ENCODE results near the gene AIF1.
"Not testable (repeated sequence)": the region's sequence is repeated elsewhere in the genome, so short reads cannot be mapped to it uniquely, and the experiment has no call there.

The AIF1 gene

DNA sequence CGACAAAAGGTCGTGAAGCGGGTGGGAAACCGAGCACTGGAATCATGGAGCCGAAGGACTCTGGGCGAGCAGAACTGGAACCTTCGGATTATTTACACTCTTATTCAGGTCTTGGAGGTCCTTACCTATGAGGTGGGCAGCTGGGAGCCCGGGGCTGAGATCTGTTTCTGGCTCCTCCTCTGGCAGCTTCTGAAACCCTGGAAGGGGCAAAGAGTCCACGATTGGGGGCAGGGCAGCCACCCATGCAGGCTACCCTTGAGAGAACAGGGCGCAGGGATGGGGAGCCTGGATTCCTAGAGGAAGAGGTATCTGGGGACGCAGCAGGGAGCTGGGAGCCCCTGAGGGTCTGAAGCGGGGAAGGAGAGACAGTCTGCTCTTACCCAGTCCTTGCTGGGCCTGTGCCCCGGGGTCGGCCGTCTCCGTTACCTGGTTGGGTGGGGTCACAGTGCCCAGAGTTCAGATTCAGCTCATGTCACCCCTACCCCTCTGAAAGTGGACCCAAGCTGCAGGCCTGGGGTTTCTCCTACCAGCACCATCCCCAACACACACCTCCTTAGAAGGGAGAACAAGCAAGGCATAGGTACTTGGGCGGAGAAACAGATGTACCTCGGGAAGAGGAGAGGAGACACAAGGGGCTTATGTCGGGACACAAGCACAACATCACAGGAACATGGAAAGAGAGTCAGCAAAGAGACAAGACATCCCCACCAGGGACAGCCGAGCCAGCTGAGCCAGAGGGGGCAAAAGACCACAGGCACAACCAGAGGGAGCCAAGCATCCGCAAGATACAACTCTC is 33.4 kb upstream of the AIF1 start:
- no peak for DNase-seq

DNA sequence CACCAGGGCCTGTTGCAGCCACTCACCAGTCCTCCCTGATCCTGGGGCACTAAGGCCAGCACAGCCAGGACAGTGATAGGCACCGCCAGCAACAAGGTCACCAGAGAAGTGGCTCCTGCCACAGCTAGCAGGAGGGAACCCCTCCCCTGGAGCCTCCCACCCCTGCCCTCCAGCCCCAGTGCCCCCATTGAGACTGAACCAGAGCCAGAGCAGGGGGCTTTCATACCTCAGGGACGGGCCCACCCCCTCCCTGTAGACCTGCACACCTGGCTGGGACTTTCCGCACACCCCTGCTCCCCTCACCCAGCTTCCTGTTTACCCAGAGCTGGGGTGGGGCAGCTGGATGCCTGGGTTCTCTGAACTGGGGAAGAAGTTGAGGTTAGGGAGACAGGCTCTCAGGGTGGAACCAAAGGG is 32.8 kb upstream of the AIF1 start, which contains the start of gene LTB:
TSS of gene LTB (minus strand) at position 195 of the 414 bp plus-strand sequence. CDS start at position 188, 7 bp downstream.
- DNase-seq = no peak

GRCh38 chr6:31585491-31585890 is 29.5 kb upstream of the AIF1 start:
- DNase-seq = no peak

DNA sequence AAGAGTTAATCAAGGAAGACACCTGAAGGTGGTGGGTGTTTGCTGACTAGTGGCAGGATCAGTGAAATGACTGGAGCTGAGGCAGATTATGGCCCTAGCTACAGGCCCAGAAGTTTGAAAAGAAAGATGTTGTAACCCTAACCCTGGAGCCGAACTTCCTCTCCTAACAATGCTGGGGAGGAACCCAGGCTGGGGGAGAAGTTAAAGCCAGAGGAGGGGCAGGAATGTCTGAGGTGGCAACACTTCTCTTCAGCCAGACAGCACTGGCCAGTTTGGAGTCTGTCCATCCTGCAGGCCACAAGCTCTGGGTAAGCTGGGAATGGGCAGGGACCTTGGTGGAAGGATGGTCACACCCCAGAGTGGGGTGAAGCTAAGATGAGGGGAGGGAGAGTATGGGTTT is 29.0 kb upstream of the AIF1 start, which contains the start of gene LST1:
TSS of gene LST1 (plus strand) at position 270 of the 400 bp plus-strand sequence. CDS start 1,023 bp downstream, outside the sequence.
- no peak for DNase-seq

- DNase-seq = no peak
Observed at GRCh38 chr6:31586599-31587281, 28.3 kb upstream of the AIF1 start.

DNA sequence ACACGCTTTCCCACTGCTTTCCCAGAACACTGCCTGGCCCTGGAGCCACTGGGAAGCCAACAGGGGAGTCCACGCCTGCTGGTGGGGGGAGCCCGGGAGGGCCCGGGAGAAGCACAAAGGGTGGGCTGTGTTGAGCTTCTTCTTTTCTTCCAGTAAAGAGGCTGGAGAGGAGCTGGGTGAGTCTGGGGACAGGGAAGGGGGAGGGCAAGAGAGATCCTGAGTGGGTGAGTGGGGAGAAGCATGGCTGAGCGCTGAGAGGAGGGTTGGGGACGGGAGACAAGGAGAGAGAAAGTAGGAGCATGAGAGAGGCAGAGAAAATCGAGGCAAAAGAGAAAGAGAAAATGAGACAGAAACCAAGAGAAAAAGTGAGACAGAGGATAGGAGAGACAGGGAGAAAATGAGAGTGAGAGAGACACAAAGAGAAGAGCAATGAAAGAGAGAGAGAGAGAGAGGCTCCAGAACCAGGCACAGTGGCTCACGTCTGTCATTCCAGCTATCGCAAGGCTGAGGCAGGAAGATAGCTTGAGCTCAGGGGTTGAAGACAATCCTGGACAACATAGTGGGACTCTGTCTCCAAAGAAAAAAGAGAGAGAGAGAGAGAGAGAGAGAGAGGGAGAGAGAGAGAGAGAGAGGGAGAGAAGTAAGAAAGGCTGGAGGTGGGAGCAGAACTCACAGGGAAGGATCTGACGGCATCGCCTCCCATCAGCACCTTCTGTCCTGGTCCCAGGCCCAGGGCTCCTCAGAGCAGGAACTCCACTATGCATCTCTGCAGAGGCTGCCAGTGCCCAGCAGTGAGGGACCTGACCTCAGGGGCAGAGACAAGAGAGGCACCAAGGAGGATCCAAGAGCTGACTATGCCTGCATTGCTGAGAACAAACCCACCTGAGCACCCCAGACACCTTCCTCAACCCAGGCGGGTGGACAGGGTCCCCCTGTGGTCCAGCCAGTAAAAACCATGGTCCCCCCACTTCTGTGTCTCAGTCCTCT is 26.9 kb upstream of the AIF1 start:
- DNase-seq = no peak

- DNase-seq = no peak
Observed at GRCh38 chr6:31588871-31589650, 26.0 kb upstream of the AIF1 start.

DNA sequence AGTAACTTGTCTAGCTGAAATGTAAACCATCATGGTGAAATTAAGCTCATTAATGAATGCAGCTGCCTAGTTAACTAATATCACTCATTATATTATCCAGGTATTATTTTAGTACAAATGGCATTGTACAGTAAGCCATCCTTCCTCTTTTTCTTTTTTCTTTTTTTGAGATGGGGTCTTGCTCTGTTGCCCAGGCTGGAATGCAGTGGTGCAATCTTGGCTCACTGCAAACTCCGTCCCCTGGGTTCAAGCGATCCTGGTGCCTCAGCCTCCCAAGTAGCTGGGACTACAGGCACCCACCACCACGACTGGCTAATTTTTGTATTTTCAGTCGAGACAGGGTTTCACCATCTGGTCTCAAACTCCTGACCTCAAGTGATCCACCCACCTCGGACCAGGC is 24.3 kb upstream of the AIF1 start:
- not testable (repeated sequence) for DNase-seq

DNA sequence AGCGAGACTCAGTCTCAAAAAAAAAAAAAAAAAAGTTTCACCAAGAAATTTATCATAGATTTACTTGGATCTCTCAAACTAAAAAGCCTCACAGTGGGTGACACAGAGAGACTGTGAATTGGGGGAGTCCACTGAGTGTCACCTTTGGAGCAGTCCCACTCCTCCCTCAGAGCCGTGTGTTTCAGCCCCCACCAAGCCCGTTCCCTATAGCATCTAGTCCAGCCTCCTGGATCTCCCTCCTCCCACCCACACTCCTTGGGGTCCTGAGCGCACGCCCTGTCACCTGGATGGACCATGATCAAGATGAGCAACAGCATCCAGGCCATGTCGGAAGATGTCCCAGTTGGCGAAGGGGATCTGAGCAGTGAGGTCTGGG is 22.6 kb upstream of the AIF1 start:
- DNase-seq = no peak

- peak; percentile 48 for DNase-seq
Observed at GRCh38 chr6:31597006-31597405, 18.0 kb upstream of the AIF1 start.

GRCh38 chr6:31607317-31607716 is 7.7 kb upstream of the AIF1 start:
- no peak for DNase-seq

GRCh38 chr6:31609519-31610406 is 5.3 kb upstream of the AIF1 start:
- DNase-seq = peak; percentile 62

GRCh38 chr6:31610968-31611367 is 4.1 kb upstream of the AIF1 start:
- DNase-seq = no peak

DNA sequence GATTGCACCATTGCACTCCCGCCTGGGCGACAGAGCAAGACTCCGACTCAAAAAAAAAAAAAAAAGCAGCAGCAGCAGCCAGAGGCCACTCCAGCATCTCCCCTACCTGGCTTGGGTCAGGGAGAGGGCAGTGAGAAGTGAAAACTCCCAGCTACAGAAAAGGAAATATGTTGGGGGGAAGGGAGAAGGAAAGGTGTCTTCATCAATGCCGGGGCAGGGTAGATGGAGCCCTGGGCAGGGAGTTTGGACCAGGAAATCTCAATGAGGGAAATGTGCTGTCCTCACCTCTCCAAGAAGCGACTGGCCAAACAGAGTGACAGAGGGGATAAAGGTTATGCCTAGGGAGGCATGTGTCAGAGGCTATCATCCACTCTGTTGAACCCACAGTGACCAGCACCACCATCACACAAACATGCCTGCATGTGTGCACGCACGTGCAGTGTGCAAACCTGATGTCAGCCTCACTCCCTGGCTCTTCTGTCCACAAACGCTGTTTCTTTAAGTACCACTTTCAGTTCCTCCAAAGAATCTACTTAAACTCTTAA is 887 bp upstream of the AIF1 start:
- DNase-seq = no peak

- no peak for DNase-seq
Observed at GRCh38 chr6:31615748-31616147, 714 bp downstream of the AIF1 start.

GRCh38 chr6:31617010-31617409 is 2.0 kb downstream of the AIF1 start:
- DNase-seq = no peak

GRCh38 chr6:31619805-31620585 is 5.0 kb downstream of the AIF1 start:
- peak; percentile 99 for DNase-seq

DNA sequence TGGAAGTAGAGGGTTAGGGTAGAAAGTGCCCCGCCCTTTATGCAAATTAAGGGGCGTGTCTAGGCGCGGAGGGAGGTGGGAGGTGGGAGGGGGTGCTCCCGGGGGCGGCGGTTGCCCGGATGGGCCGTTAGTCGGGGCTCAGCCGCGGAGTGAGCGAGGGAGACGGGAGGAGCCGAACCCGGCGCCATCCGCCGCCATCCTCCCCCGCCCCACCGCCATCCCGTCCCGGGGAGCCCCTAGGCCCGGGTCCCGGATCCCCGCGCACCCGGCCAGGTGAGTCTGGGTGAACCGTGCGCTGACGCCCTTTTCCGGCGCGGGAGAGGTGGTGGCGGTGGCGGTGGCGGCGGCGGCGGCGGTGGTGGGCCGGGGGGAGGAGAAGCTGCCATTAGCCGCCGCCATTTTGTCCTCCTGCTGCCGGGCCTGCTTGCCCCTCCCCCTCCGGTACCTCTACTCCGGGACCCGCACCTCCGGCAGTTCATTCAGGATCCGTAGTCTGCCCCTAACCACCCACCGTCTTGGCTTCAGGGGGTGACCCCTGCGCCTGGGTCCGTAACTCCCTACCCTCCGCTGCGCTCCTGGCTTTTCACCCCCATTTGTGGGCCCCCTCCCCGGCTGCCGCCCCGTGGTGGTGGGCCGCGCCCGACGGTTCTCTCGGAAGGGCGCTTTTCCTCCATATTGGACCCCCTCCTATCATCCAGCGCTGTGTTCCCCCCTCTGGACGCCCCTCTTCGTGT is 5.7 kb downstream of the AIF1 start, which contains the start of gene PRRC2A:
TSS of gene PRRC2A (plus strand) at position 130 of the 734 bp plus-strand sequence. CDS start 2,075 bp downstream, outside the sequence.
- DNase-seq = peak; percentile 81

DNA sequence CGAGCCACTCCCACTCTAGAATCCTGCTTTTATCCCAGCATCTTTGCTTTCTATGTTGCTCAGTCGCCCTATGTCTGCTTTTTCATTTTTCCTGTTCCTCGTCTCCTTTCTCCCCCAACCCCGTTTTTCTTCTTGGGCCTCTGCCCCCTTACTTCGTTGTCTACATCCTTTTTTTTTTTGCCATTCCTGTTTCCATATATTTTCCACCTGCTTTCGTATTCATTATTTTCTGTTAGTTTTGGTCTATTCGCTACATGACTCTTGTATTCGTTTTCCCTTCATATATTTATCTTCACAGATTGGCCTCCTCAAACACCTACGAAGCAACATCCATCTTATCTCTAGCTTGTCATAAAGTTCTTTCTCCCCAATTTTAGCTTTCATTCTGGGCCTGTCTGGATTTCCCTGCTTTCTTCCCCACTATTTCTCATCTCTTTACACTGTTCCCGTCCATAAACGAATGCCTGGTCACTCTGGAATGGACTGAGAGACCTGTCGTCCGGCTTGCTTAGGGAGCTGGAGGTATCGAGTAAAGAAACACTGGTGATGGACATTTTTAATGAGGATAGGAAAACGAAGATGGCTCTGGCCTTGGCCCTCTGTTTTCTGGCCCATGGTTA is 6.4 kb downstream of the AIF1 start:
- no peak for DNase-seq

All from NCI-H2227 treated with DMSO at 0.1 percent for 48 hours (cell line).